Calu3 (cell line): ENCODE data around the gene ZNF697. TPM values are rescaled to one million over a fixed set of nuclear protein-coding genes. Genes with fewer than 3 reads are reported as not detected.

ENCODE experiments used
- BruUV-seq: library from RNA; stranded (reverse); fragments of 400-500 nt; replicated peaks from 2 replicates; lab custom pipeline; 2021; lab: Mats Ljungman, UMichigan
- CTCF ChIA-PET: fragments of 300-600 bp; sonication (Branson Sonifier 250); formaldehyde crosslinking; loops from one replicate; lab custom pipeline; 2022; ENCODE audit warnings: antibody characterized with exemption; lab: Charles Lee
- DNase-seq: peaks from one replicate; pipeline ENCODE4 v3.0.0; 2022
- H3K27ac Mint-ChIP-seq: one replicate; pipeline ENCODE4 v1.8.0; 2022; ENCODE audit warnings: mixed read lengths; ENCODE audit not compliant: unreplicated experiment
- H3K27me3 Mint-ChIP-seq: one replicate; pipeline ENCODE4 v1.8.0; 2022; ENCODE audit warnings: mixed read lengths; ENCODE audit not compliant: unreplicated experiment
- H3K36me3 Mint-ChIP-seq: one replicate; pipeline ENCODE4 v1.8.0; 2022; ENCODE audit warnings: mild to moderate bottlenecking, moderate library complexity, mixed read lengths; ENCODE audit not compliant: insufficient read depth, unreplicated experiment
- H3K4me1 Mint-ChIP-seq: one replicate; pipeline ENCODE4 v1.8.0; 2022; ENCODE audit warnings: mild to moderate bottlenecking, low read depth, mixed read lengths; ENCODE audit not compliant: unreplicated experiment
- H3K4me3 Mint-ChIP-seq: one replicate; pipeline ENCODE4 v1.8.0; 2022; ENCODE audit warnings: mild to moderate bottlenecking, low read depth, moderate library complexity, mixed read lengths; ENCODE audit not compliant: unreplicated experiment
- H3K9me3 Mint-ChIP-seq: one replicate; pipeline ENCODE4 v1.8.0; 2022; ENCODE audit warnings: low read depth, mixed read lengths; ENCODE audit not compliant: unreplicated experiment
- intact Hi-C: fragments of 100-400 bp; cut with micrococcal nuclease; formaldehyde crosslinking; loops from one replicate; pipeline ENCODE4 v1.10.0; 2022; ENCODE audit not compliant: unreplicated experiment
- total RNA-seq: library from RNA; stranded (reverse); gene quantifications from 2 replicates; pipeline ENCODE4 v1.2.3, GENCODE V29; 2022
- TF ChIP-seq, protein P1 (sequence below): fragments of 200-600 bp; IDR thresholded peaks from one replicate; pipeline ENCODE4 v1.8.0; 2022; ENCODE audit warnings: antibody characterized with exemption; ENCODE audit not compliant: unreplicated experiment

Gene ZNF697
- total RNA-seq, 1 experiment from 2014 or later, result 4.8 TPM

DNA sequence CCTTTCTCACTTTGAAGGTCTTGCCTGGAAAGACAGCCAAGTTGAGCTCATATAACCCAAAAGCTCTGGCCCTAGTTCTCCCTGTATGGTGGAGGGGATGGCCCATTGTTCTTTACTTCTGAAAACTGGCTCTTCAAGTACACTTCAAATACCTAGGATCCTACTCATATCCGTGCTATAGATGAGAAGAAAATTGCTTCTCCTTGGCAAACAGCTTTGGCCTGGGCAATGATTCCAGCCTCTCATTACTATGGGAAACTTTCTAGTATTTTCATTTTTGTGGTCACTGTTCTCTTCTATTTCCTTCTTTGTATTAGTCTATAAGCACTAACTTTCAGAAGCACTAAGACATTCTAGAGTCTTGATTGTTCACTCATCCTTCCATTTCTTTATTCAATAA, 53.7 kb downstream of the ZNF697 start:
- H3K27me3 Mint-ChIP-seq, result no peaks in the 10 kb centered on the region
- intact Hi-C loops, result no loop called here
- H3K4me1 Mint-ChIP-seq, result peaks cover 26% of the 10 kb centered on the region
- CTCF ChIA-PET, result no interaction called here
- TF ChIP-seq, protein P1, sequence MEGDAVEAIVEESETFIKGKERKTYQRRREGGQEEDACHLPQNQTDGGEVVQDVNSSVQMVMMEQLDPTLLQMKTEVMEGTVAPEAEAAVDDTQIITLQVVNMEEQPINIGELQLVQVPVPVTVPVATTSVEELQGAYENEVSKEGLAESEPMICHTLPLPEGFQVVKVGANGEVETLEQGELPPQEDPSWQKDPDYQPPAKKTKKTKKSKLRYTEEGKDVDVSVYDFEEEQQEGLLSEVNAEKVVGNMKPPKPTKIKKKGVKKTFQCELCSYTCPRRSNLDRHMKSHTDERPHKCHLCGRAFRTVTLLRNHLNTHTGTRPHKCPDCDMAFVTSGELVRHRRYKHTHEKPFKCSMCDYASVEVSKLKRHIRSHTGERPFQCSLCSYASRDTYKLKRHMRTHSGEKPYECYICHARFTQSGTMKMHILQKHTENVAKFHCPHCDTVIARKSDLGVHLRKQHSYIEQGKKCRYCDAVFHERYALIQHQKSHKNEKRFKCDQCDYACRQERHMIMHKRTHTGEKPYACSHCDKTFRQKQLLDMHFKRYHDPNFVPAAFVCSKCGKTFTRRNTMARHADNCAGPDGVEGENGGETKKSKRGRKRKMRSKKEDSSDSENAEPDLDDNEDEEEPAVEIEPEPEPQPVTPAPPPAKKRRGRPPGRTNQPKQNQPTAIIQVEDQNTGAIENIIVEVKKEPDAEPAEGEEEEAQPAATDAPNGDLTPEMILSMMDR, result no peak
- BruUV-seq, result no TSS peak
- no peak overlapping the region for H3K4me3 Mint-ChIP-seq
- no peak overlapping the region for H3K27ac Mint-ChIP-seq
- H3K9me3 Mint-ChIP-seq, result no peaks in the 10 kb centered on the region
- H3K36me3 Mint-ChIP-seq, result no peaks in the 10 kb centered on the region
- DNase-seq, result no peak

DNA sequence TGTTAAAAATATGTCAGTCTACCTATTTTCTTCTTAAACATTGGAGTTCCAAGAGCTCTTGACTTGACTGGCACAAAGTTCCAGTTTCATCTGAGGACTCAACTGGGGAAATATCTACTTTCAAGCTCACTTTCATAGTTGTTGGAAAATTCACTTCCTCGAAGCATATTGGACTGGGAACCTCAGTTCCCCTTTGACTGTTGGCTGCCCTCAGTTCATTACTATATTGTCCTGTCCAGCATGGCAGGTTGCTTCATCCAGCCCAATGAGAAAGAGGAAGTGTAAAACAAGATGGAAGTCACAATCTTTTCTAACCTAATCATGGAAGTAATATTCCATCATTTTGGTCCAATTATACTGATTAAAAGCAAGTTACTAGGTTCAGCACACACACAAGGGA, 54.3 kb downstream of the ZNF697 start:
- BruUV-seq, result no TSS peak
- H3K4me3 Mint-ChIP-seq, result no peak overlapping the region
- DNase-seq, result no peak
- H3K27me3 Mint-ChIP-seq, result no peaks in the 10 kb centered on the region
- CTCF ChIA-PET, result no interaction called here
- TF ChIP-seq, protein P1, result no peak
- no peaks in the 10 kb centered on the region for H3K9me3 Mint-ChIP-seq
- H3K27ac Mint-ChIP-seq, result no peak overlapping the region
- H3K4me1 Mint-ChIP-seq, result peaks cover 26% of the 10 kb centered on the region
- intact Hi-C loops, result no loop called here
- no peaks in the 10 kb centered on the region for H3K36me3 Mint-ChIP-seq

DNA sequence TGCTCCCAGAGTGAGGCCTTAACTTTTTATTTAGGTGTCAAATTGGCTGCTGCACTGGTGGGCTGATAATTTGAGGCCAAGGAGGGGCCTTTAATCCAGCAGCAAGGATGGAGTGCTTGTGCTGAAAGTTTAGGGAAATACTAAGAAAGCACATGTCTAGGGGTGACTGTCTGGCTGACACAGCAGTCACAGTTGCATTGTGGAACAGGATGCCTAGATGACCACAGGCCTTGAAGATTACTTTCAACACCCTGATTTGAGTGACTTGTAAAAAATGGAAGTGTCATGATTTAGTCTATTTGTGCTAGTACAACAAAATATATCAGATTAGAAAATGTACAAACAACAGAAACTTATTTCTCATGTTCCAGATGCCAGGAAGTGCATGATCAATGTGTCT, 57.7 kb downstream of the ZNF697 start:
- Mint-ChIP-seq H3K9me3 (no peaks in the 10 kb centered on the region), H3K4me3 (no peak overlapping the region), H3K27ac (no peak overlapping the region), H3K4me1 (peaks cover 34% of the 10 kb centered on the region), H3K27me3 (no peaks in the 10 kb centered on the region), H3K36me3 (no peaks in the 10 kb centered on the region)
- no TSS peak for BruUV-seq
- intact Hi-C loops, result no loop called here
- DNase-seq, result no peak
- CTCF ChIA-PET, result no interaction called here
- TF ChIP-seq, protein P1, result no peak

GRCh38 chr1:119588621-119589020, 59.4 kb downstream of the ZNF697 start:
- CTCF ChIA-PET, result no interaction called here
- intact Hi-C loops, result no loop called here

More at GRCh38 chr1:119588621-119589020, 59.4 kb downstream of the ZNF697 start:
- no peak for DNase-seq
- no peak overlapping the region for H3K4me3 Mint-ChIP-seq
- no TSS peak for BruUV-seq
- no peaks in the 10 kb centered on the region for H3K27me3 Mint-ChIP-seq
- H3K27ac Mint-ChIP-seq, result no peak overlapping the region
- TF ChIP-seq, protein P1, result no peak
- no peaks in the 10 kb centered on the region for H3K36me3 Mint-ChIP-seq
- H3K4me1 Mint-ChIP-seq, result peaks cover 25% of the 10 kb centered on the region
- no peaks in the 10 kb centered on the region for H3K9me3 Mint-ChIP-seq
